Activated CD4-positive, alpha-beta T cell treated with anti-CD3 and anti-CD28 coated beads, Interleukin-2, Interleukin-4, amounts not matched to agents 100 ng/mL and 50 ng/mL, durations not matched to agents 16 hours and 8 hours (primary cell): ENCODE data around the gene CSNK1D.
"Not testable (repeated sequence)": the region's sequence is repeated elsewhere in the genome, so short reads cannot be mapped to it uniquely, and the experiment has no call there.

Source experiments
- DNase-seq: peaks from one replicate; pipeline ENCODE4 v3.0.0-alpha.2; 2020; ENCODE audit warnings: low spot score

CSNK1D gene

DNA sequence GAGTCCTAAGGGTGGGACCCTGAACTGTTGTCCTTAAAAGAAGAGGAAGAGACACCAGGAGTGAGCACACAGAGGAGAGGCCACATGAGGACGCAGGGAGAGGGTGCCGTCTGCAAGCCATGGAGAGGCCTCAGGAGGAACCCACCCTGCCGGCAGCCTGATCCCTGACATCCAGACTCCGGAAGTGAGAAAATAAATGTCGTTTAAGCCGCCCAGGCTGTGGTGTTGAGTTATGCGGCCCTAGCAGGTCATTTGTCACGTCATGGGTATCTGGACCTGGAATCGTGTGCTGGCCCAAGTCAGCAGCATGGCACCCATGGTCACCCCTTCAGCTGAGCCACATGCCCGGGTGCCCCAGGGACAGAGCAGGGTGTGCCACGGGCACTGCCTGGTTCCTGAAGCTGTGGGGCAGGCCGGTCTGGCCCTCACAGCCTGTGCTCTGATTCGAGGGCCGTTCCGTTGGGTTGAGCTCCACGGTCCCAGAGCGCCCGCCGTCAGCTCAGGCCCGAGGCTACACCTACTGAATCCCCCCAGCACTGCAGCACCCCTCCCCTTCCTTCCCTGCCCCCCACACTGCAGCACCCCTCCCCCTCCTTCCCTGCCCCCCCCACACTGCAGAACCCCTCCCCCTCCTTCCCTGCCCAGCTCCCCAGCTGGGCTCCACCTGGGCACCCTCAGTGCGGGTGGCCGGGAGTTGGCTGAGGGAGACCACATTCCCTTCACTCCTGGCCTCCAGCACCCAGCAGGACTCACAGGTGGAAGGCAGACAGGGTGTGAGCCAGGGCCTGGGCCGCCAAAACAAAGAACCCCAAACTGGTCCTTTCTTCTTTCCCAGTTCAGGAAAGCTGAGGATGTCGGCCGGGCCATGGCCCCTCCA is 58.2 kb downstream of the CSNK1D start:
- DNase-seq: no peak

DNA sequence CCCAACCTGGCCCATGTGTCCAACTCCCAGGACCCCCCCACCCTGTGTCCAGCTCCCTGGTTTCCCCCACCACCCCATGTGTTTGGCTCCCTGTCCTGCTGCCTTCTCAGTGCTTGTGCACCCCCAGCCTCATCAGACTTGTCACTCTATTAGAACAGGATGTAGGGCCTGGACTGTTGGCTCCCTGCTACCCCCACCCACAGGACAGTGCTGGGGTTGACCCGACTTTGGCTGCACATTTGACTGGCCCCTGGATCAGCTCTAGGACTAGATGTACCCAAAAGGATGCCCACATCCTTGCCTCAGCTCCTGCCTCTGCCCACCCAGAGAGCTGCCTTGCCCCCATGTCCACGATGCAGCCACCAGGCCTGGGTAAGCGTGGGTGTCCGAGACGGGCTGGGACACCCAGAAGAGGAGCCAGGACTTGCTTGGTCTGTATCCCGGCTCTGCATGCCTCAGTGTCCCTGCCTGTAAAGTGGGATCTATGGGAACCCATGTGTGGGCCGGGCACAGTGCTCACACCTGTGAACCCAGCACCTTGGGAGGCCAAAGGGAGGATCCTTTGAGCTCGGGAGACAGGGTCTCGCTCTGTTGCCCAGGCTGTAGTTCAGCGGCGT is 59.4 kb downstream of the CSNK1D start:
- no peak for DNase-seq

DNA sequence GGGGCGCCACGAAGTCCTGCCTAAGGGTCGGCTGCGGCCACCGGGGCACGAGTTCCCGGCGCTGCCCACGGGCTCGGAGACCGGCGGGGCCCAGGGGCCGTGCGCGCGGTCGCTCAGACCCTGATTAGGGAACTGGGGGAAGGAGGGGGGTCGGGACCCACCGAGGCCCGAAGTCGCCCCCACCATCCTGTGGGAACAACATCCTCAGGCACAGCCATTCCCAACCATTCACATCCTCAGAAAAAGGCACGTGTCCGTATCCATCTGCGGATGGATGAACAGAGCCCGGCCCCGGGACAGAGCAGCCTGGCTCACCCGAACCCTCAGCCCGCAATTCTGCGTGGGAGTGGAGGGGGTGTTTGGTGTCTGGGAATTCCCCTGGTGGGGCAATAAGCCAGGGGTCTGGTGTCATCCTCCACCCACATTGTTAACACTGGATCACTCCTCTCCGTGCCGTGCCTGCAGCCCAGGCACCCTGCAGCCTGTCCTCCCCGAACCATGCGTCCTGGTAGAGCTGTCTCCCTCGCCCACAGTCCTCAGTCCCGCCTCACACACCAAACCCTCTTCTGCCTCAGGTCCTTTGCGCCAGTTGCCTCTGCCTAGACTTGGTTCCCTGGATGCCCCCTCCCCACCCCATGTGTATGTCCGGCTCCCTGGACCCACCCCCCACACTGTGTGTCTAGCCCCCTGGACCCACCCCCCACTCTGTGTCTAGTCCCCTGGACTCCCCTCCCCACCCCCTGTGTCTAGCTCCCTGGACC is 60.1 kb downstream of the CSNK1D start:
- DNase-seq: no peak

DNA sequence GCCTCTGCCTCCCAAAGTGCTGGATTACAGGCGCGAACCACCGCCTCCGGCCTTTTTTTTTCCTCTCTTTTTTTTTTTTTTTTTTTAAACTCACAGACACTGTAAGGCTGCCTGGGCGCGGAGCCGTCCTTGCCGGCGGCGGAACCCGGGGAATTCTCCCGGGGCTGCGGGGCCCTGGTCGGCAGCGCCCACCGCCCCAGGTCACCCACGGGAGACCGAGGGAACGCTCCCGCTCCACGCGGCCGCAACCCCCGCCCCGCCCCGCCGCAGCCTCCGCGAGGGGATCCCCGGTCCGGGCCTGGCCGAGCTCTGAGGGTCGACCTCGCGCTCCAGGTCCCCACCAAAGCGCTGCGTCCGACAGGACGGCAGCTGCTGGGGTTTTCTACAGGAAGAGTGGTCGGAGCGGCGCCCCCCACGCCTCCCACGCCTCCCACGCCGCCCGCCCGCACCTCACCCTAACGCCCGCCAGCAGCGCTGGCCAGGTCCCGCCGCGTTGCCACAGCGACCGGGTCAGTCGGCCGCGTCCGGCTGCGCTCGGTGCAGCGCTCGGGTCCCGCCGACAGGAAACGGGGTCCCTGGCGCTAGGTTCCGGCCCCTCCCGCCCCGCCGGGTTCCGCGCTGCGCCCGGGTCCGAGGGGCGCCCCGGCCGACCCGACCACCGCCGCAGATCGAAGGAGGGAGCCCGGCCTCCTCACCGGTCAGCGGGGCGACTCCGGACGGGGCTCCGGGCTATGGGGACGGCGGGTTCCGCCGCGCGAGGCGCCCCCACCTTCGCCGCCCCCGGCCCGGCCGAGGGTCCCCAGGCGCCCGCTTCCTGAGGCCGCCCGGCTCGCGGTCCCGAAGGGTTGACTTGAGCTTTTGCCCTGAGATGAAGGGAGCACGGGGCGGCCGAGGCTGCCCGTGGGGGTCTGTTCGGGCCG is 60.9 kb downstream of the CSNK1D start, which contains the start of gene CCDC57:
Gene CCDC57, minus strand, starts transcription at position 512 of the 920 bp plus-strand sequence. CDS start 10,898 bp downstream, outside the sequence.
- peak; percentile 75 for DNase-seq

DNA sequence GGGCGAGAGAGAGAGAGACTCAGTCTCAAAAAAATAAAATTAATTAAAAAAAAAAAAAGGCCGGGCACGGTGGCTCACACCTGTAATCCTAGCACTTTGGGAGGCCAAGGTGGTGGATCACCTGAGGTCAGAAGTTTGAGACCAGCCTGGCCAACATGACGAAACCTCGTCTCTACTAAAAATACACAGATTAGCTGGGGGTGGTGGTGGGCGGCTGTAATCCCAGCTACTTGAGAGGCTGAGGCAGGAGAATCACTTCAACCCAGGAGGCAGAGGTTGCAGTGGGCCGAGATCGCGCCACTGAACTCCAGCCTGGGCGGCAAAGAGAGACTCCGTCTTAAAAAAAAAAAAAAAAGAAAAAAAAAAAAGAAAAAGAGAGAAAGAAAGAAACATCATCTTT is 62.8 kb downstream of the CSNK1D start:
- not testable (repeated sequence) for DNase-seq

DNA sequence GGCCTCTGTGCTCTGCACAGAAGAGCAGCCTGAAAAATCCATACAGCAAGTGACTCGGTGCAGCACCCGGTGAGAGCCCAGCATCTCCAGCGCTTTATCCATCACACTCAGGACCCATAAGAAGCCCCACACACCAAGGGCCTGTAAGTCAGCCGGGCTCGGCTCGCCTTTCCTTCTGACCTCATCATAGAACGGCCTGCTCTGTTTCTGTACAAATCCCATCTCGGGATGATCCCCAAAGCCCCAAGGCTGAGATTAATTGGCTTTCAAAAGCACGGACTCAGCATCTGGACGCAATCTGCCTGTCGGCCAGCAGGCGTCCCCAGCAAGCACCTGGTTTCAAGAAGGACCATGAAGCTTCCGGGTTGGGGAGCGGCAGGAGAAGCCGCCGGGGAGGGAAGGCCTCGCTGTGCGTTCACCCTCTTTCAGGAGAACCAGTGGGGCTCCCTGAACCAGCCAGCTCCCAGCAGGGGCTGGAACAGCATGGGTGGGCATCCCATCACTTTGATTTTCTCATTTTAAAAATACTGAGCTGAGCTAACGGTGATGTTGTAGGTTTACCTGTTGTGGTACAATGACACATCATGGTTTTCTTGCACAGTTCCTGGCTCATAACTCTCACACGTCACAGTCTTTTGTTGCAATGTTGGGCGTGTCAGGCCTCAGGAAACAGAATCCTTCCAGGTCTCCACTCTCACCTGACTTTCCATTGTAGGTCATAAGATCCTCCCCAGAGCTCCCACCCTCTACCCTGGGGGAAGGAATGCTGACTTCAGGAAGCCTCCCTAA is 67.6 kb downstream of the CSNK1D start:
- DNase-seq: peak; percentile 89

DNA sequence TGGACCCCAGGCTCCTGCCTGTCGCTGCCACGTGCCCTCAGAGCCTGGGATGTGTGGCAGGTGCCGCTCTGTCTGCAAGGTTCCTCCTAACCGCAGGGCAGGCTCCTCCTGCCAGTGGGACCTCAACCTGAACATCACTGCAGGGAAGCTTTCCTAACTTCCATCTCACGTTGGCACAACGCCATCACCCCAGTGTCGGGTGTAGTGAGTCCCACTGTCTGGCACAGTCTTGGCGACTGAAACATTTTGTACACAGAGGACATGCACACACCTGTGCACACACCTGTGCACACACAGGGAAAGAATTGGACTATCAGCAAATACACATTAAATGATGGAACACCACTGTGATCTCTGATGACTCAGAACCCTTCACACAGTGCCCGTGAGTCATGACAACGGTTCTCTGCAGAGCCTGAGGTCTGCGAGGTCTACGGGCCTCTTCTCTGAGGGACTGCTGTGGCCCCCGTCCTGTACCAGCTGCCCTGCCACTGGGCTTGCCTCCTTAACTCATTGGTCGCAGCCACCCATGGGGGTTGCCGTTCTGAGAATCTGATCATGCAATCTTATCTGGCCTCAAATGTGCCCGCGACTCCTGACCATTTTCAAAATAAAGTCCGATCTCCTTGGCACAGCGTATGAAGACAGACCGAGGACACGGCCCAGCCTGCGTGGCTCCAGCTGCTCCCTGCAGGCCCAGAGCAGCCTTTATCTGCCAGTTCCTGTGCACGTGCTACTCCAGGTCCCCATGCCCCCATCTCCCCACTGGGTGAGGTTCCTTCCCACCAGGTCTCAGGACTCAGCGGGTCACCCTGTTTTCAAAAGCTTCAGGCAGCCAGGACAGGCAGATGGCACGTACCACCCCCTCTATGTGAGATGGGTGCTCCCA is 68.4 kb downstream of the CSNK1D start:
- peak; percentile 56 for DNase-seq

DNA sequence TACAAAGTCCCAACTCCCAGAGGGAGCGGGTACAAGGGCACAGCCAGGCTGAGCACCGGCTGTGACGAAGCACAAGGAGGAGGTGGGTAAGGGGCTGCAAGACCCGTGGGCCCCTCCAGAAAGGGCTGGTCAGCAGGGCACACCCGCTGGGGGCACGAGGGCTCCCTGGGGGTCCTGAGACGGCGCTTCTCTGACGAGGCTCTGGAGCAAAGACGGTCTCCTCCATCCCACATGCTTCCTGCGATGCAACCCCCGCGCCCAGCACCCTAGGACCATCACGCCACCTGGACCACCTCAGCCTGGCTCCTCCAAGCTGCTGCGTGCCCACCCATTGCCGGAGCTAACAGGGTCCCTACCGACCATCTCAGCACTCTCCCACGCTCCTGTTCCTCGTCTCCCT is 69.6 kb downstream of the CSNK1D start:
- DNase-seq: no peak

DNA sequence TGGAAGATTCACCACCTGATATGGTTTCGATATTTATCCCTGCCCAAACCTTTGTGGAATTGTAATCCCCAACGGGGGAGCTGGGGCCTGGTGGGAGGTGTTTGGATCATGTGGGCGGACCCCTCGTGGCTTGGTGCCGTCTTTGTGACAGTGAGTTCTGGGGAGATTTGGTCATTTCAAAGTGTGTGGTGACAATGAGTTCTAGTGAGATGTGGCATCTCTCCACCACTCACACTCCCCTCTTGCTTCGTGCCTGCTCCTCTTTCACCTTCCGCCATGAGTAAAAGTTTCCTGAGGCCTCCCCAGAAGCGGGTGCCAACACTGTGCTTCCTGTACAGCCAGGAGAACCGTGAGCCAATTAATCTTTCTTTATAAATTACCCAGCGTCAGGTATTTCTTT is 70.5 kb downstream of the CSNK1D start:
- no peak for DNase-seq

DNA sequence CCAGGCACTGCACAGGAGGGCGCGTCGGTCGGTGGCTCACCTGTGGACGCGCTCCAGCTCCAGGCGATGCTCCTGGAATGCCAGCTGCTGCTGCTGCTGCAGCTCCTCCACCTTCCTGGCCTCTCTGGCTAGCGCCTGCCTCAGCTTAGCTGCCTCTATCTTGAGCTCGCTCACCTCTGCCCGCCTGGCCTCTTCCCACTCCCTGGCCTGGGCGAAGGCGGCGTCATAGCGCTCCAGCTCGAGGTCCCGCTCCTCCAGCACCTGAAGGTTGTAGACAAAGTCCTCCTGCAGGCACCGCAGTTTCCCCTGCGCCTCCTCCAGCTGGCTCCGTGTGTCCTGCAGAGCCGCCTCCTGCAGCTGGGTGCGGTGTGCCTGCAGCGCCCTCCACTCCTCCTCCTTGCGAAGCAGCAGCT is 72.0 kb downstream of the CSNK1D start:
- DNase-seq: no peak

DNA sequence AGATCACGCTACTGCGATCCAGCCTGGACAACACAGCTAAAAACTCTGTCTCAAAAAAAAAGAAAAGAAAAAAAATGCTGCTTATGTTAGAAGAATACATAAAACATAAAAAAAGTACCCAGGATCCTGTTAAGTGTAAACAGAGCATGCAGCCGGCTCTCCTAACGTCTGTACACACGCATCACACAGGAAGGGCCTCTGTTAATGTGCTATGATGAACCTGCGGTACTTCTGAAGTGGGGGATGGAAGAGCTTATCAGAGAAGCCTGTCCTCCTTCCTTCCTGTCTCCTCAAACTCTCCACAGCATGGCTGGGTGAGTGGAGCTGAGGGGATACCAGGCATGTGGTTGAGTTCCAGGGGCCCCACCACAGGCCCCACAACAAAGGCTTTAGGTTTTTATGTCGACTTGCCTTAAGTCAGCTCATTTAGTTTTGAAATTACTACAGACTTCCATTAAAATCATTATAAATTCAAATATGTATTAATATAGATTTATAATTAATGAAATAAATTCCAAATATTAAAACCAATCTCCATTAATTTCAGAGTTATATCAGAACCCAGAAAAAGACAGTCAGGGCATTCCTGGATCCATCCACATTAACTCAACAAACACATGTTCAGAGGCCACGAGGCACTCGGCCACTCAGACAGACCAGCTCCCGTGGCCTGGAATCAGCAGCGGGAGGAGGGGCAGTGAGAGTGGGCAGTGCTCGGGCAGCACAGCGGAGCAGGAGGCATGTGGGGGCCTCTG is 72.6 kb downstream of the CSNK1D start:
- peak; percentile 68 for DNase-seq

DNA sequence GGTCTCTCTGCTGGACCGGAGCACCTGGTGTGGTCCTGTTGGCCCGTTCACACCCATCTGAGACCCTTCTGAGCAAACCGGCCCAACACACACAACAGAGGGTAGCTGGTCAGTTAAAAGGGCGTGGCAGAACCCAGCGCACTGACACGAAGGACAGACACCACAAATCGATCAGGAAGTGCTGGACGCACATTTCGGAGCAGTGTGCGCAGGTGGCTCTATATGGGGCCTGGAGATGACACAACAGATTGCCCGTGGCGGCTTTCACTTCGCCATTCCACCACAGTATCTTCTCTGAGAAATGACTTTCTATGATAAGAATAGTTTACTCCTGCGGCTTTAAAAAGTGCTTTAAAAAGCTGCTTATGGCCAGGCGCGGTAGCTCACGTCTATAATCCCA is 73.4 kb downstream of the CSNK1D start:
- no peak for DNase-seq

DNA sequence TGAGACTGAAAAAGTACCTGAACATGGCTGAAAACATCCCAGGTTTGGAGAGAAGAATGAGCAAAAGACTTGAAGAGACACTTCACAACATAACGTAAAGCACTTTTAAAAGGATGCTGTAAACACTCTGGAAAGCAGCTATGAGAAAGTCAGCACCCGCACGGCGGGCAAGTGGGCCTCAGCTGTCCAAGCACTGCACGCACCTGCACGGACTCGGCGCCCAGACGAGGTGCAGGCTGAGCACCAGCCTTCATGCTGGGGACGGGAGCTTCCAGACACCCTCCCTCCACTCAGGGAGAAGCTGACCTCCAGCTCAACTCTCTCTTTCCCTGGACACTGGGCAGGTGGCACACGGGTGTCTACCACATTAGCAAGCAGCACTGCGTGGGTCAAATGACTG is 74.0 kb downstream of the CSNK1D start:
- no peak for DNase-seq

DNA sequence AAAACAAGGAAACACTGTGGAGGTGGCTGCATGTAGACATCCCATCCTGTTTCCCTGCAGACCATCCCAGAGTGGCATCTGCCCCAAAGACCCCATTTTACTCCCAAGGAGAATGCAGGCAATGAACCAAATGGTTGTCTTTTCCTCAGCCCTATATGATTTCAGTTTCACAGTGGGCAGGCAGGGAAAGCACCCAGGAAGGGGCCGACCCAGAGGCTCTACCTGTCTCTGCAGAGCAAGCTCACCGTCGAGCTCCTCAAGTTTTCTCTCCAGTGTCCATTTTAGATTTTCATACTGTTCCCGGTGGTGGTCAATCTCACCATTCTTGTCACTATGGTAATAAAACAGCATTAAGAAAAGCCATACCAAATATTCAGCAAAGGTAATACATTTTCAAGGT is 75.4 kb downstream of the CSNK1D start:
- DNase-seq: no peak

DNA sequence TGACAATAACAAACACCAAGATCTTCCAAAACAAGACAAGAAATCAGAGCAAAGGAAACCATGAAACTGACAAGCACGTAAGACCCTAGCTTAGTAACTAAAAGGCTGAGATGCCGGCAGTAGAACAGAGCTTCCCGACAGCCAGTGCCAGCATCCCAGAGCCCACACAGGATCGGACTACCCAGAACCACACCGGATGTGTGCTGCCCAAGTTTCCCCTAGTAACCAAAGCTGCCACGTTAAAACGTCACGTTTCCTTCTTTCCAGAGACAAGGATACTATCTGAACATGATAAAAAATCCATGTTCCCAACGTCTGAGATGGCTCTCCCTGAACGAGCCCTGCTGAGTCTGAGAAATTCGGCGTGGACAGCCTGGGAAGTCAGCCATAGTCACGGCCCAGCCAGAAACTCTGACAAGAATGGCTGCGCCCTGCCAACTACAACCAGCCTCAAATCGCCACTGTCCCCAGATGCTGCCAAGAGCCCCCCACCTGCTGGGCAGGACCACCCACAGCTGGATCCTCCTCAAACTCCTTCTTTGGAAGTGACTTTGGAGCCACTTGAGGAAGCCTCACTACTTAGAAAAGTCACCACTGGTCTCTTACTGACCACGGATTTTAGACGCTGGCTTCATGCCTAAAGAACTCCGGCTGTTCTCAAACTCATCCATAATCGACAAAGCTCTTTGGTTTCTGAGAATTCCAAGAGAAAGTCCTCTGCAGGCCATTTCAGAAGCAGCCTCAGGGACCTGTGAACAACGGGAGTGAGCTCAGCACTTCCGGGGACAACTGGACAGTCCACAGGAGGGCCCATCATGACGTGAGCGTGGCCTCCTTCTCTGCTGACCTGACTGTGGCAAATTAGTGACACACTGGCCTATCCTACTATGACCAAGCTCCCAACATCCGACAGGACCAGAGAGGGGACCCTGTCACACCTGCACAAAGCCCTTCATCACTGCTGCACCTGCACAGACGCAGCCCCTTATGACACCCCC is 77.5 kb downstream of the CSNK1D start:
- no peak for DNase-seq

DNA sequence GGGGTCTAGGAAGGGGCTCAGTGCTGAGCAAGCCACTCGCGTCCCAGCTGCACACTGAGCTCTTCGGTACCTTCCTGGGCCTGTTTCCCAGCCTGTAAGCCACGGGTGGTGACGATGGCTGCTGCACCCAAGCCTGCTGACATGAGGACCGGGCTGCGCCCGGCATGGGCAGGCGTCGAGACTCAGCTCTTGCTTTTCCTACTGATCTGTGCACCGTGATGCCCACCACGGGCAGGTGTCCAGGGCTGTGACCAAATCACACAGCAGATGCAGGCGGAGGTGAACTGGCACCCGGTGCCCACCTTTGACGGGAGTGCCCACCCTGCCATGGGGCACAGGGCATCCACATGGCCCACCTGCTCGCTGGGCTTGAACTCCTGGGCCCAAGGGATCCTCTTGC is 78.7 kb downstream of the CSNK1D start:
- no peak for DNase-seq

DNA sequence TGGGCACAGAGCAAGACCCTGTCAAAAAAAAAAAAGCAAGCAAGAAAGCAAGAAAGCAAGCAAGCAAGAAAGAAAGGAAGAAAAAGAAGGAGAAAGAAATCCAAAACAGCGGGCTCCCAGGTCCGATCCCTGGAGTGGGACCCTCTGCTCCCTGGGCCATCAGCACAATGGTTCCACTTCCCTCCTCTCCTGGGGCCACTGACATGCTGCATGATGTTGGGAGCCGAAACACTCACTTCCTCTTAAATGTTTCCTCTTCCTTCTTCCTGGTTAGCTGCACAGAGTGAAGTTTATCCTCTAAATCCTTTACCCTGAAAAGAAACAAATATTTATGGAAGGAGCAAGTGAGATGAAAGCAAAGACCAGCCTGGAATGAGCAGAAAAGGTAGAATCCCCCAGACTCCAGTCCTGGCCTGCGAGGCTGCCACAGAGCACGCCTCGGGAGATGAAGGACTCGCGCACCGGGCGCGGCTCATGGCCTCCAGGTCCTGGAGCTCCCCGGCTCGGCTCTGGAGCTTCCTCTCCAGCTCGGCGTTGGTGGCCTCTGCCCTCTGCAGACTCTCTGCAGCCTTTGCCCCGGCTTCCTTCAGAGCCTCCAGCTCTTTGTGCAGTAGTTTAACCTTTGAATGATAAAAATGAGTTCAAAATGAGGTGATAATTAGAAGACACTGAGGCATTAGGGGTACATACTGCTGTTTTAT is 79.8 kb downstream of the CSNK1D start:
- no peak for DNase-seq
